Natural killer cell (primary cell): Measurements from ENCODE around the gene SDR42E1. TPM values are rescaled to one million over a fixed set of nuclear protein-coding genes. Genes with fewer than 3 reads are reported as not detected.

Source experiments
- ATAC-seq, 3 donors: fragments of 150-1000 bp in 2 of 3; fragments of 200-7000 bp in 1 of 3; cut with Tn5 transposase; 1 replicate in 1 of 3; 2 replicates in 2 of 3; pipeline ENCODE4 v1.10.0; 2021; ENCODE audit warnings: mild to moderate bottlenecking in 2 of 3, moderate library complexity in 2 of 3
- DNase-seq, 2 donors: peaks; one replicate each; pipeline versions ENCODE4 v3.0.0 to v3.0.0-alpha.2; 2013 to 2021; ENCODE audit warnings: mixed read lengths in 1 of 2
- H3K27ac ChIP-seq: one replicate; pipeline ENCODE4 v1.5.1; 2013; ENCODE audit warnings: mild to moderate bottlenecking, low read length
- H3K27me3 ChIP-seq: one replicate; pipeline ENCODE4 v1.6.1; 2013; ENCODE audit warnings: low read length; ENCODE audit not compliant: control insufficient read depth, insufficient read depth
- H3K36me3 ChIP-seq: one replicate; pipeline ENCODE4 v1.6.1; 2013; ENCODE audit warnings: low read length; ENCODE audit not compliant: control insufficient read depth, insufficient read depth
- H3K4me1 ChIP-seq: one replicate; pipeline ENCODE4 v1.6.1; 2013; ENCODE audit warnings: low read length; ENCODE audit not compliant: control insufficient read depth, insufficient read depth
- H3K4me3 ChIP-seq: one replicate; pipeline ENCODE4 v1.5.1; 2013; ENCODE audit warnings: low read length
- H3K9me3 ChIP-seq: one replicate; pipeline ENCODE4 v1.6.1; 2013; ENCODE audit warnings: low read length; ENCODE audit not compliant: control insufficient read depth, insufficient read depth
- H3K27ac Mint-ChIP-seq, 2 donors: one replicate each; pipeline ENCODE4 v1.8.0; 2022; ENCODE audit warnings: mild to moderate bottlenecking in 2 of 2, mixed read lengths in 2 of 2, moderate library complexity in 1 of 2
- H3K27me3 Mint-ChIP-seq, 2 donors: one replicate each; pipeline ENCODE4 v1.8.0; 2022; ENCODE audit warnings: low read depth in 2 of 2, mixed read lengths in 2 of 2
- H3K36me3 Mint-ChIP-seq: one replicate; pipeline ENCODE4 v1.8.0; 2022; ENCODE audit warnings: mixed read lengths
- H3K4me1 Mint-ChIP-seq, 2 donors: one replicate each; pipeline ENCODE4 v1.8.0; 2022; ENCODE audit warnings: mixed read lengths in 2 of 2
- H3K4me3 Mint-ChIP-seq: one replicate; pipeline ENCODE4 v1.8.0; 2022; ENCODE audit warnings: mild to moderate bottlenecking, moderate library complexity, mixed read lengths
- H3K9me3 Mint-ChIP-seq, 2 donors: one replicate each; pipeline ENCODE4 v1.8.0; 2022; ENCODE audit warnings: mixed read lengths in 2 of 2
- CTCF ChIP-seq: fragments of 200-600 bp; IDR thresholded peaks from one replicate; pipeline ENCODE4 v1.8.0; 2022; ENCODE audit warnings: antibody characterized with exemption
- WGBS: methylation state at CpG from one replicate; pipeline ENCODE4 v1.1.7; 2013; ENCODE audit warnings: missing lambda C conversion rate; ENCODE audit not compliant: insufficient coverage; 5-methylcytosine and 5-hydroxymethylcytosine counted together
- intact Hi-C: fragments of 100-400 bp; cut with micrococcal nuclease; formaldehyde crosslinking; loops from one replicate; pipeline ENCODE4 v1.14.2; 2022
- total RNA-seq, 4 donors: library from RNA; stranded (reverse); fragments of 120-200 nt in 1 of 4; gene quantifications; one replicate each; pipeline versions ENCODE4 v1.2.3 to v1.2.4, GENCODE V29; 2013 to 2022

SDR42E1 gene
- total RNA-seq, 3 donors from 2014 or later (not counting 1 experiment from before 2014, with no cell fraction given) = 3.6 to 8.5 (median 6.3) TPM

GRCh38 chr16:81975637-81976036, 35.6 kb downstream of the SDR42E1 start:
- intact Hi-C loops = no loop called here
- H3K36me3 ChIP-seq = no peaks in the 10 kb centered on the region
- H3K4me1 ChIP-seq = no peaks in the 10 kb centered on the region
- DNase-seq (no peak), ATAC-seq (no peak)
- no peaks in the 10 kb centered on the region for H3K27me3 ChIP-seq
- H3K9me3 Mint-ChIP-seq = peaks cover 4 to 6% of the 10 kb centered on the region in 2 donors
- TF ChIP-seq CTCF = no peak
- H3K27ac ChIP-seq = no peak overlapping the region
- no peaks in the 10 kb centered on the region for H3K4me1 Mint-ChIP-seq
- H3K27ac Mint-ChIP-seq = no peak overlapping the region
- no peak overlapping the region for H3K4me3 Mint-ChIP-seq
- no CpG with 5 or more reads among the region's 1 CpG for WGBS
- no peaks in the 10 kb centered on the region for H3K9me3 ChIP-seq
- H3K4me3 ChIP-seq = no peak overlapping the region
- H3K27me3 Mint-ChIP-seq = peaks cover 0 to 11% of the 10 kb centered on the region in 2 donors
- peaks cover 20% of the 10 kb centered on the region for H3K36me3 Mint-ChIP-seq

DNA sequence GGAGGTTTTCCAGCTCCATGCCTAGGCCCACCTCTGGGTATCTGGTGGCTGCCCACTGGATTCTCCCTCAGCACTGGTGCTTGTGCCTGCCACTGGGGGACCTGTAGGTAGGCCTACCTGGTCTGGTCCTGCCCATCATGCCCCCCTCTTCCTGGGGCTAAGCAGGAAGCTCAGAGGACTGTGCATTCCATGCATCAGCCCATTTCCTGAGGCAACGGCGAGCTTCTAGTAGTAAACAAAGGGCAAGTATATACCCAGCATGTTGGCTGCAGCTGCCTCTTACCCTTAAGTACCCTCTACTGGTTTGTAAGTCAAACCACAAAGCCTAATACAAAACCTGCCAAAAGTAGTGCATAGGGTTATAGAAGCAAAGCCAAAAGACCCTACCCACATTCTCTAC, 37.5 kb downstream of the SDR42E1 start:
- WGBS = 82% methylated on average over 2 of the region's 2 CpGs
- intact Hi-C loops = no loop called here

DNA sequence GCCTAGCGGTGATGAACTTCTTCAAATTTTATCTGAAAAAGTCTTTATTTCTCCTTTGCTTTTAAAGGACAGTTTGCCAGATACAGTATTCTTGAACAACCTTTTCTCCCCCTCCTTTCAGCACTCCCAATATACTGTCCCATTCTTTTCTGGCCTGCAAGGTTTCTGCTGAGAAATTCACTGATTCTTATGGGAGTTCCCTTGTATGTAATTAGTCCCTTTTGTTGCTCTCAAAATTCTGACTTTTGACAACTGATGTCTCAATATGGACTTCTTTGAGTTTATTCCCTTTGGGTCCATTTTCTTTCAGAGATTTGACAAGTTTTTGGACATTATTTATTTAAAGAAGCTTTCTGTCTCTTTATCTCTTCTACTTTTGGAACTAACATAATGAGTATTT, 39.4 kb downstream of the SDR42E1 start:
- H3K36me3 Mint-ChIP-seq = peaks cover 20% of the 10 kb centered on the region
- H3K27me3 Mint-ChIP-seq = peaks cover 7 to 11% of the 10 kb centered on the region in 2 donors
- no peaks in the 10 kb centered on the region for H3K4me1 Mint-ChIP-seq
- H3K9me3 ChIP-seq = no peaks in the 10 kb centered on the region
- ATAC-seq = no peak
- WGBS = 100% methylated on average over 1 of the region's 1 CpG
- no peaks in the 10 kb centered on the region for H3K36me3 ChIP-seq
- no peak overlapping the region for H3K4me3 ChIP-seq
- no peak overlapping the region for H3K4me3 Mint-ChIP-seq
- no peaks in the 10 kb centered on the region for H3K4me1 ChIP-seq
- DNase-seq = no peak
- peaks cover 4 to 6% of the 10 kb centered on the region in 2 donors for H3K9me3 Mint-ChIP-seq
- TF ChIP-seq CTCF = no peak
- H3K27ac Mint-ChIP-seq = no peak overlapping the region
- no peak overlapping the region for H3K27ac ChIP-seq
- no peaks in the 10 kb centered on the region for H3K27me3 ChIP-seq
- intact Hi-C loops = no loop called here

More for the DNA sequence above, 37.5 kb downstream of the SDR42E1 start:
- no peaks in the 10 kb centered on the region for H3K4me1 ChIP-seq
- no peak overlapping the region for H3K27ac ChIP-seq
- no peak overlapping the region for H3K4me3 ChIP-seq
- no peaks in the 10 kb centered on the region for H3K27me3 ChIP-seq
- DNase-seq (no peak), ATAC-seq (no peak)
- Mint-ChIP-seq H3K4me3 (no peak overlapping the region), H3K4me1 (no peaks in the 10 kb centered on the region), H3K36me3 (peaks cover 20% of the 10 kb centered on the region), H3K27me3 (peaks cover 7 to 14% of the 10 kb centered on the region in 2 donors), H3K9me3 (peaks cover 4 to 6% of the 10 kb centered on the region in 2 donors), H3K27ac (no peak overlapping the region)
- no peaks in the 10 kb centered on the region for H3K9me3 ChIP-seq
- no peak for TF ChIP-seq CTCF
- no peaks in the 10 kb centered on the region for H3K36me3 ChIP-seq

DNA sequence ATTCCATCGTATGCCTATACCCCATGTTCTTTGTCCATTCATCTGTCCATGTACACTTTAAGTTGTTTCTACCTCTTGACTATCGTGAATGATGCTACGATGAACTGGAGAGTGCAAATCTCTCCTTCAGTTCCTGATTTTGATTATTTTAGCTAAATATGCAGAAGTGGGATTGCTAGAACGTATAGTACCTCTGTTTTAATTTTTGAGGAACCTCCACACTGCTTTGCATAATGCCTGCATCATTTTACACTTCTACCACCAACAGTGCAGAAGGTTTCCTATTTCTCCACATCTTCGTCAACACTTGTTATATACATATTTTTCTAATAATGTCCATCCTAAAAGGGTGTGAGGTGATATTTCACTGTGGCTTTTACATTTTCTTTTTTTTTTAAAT, 43.9 kb downstream of the SDR42E1 start:
- H3K4me3 Mint-ChIP-seq = no peak overlapping the region
- no peak for ATAC-seq
- 87% methylated on average over 3 of the region's 5 CpGs for WGBS

More for the DNA sequence above, 43.9 kb downstream of the SDR42E1 start:
- no peak overlapping the region for H3K4me3 ChIP-seq
- no peak for DNase-seq
- H3K27ac ChIP-seq = no peak overlapping the region
- Mint-ChIP-seq H3K9me3 (peaks cover 3 to 6% of the 10 kb centered on the region in 2 donors), H3K4me1 (no peaks in the 10 kb centered on the region), H3K27ac (no peak overlapping the region), H3K36me3 (peaks cover 17% of the 10 kb centered on the region), H3K27me3 (peaks cover 5 to 7% of the 10 kb centered on the region in 2 donors)
- no peaks in the 10 kb centered on the region for H3K9me3 ChIP-seq
- intact Hi-C loops = no loop called here
- no peaks in the 10 kb centered on the region for H3K4me1 ChIP-seq
- no peaks in the 10 kb centered on the region for H3K36me3 ChIP-seq
- TF ChIP-seq CTCF = no peak
- H3K27me3 ChIP-seq = no peaks in the 10 kb centered on the region
